GM18505 (cell line): ENCODE data around the gene EHF.

Experiments
- ATAC-seq: cut with Tn5 transposase; IDR thresholded peaks from one replicate; pipeline ENCODE4 v1.9.1; 2021; ENCODE audit not compliant: unreplicated experiment
- POLR2A ChIP-seq: IDR thresholded peaks from 4 replicates; pipeline ENCODE4 v1.6.1; 2011; ENCODE audit warnings: borderline replicate concordance; ENCODE audit not compliant: insufficient read depth, insufficient read length; ENCODE audit errors: extremely low read depth

EHF gene

DNA sequence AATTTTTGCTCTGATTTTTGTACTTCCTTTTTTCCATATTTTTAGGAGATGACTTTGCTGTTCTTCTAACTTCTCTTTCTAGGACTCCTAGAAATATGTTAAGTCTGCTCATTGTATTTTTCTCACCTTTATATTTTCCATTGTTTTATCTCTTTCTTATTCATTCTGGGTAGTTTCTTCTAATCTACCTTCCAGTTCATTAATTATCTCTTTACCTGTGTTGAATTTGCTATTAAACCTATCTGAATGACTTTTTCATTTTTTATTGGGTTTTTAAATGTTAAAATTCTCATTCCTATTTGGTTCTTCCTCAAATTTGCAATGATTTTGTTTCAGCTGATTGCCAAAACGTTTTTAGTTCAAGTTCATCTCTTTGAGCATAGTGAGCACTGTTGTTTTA lies 27.8 kb upstream of the EHF start:
- ATAC-seq, result no peak
- no peak for TF ChIP-seq POLR2A

DNA sequence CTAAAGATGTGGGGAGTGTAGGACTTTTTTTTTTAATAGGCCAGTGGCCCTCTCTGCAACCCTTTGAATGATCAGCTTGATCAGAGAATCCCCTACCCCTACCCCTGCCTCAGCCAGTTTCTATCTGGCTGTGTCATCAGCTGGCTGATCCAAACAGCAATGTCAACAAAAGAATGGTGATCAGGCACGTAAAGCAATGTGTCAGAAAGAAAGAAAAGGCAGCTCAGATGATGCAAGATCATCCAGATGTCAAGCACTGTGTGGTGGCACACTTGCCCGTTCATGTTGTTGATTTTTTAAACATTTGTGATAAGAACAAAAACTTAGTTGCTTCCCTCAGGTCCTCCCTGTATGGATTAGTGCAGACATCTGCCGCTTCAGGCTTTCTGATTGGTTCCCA lies 26.3 kb upstream of the EHF start:
- no peak for ATAC-seq
- TF ChIP-seq POLR2A, result no peak

DNA sequence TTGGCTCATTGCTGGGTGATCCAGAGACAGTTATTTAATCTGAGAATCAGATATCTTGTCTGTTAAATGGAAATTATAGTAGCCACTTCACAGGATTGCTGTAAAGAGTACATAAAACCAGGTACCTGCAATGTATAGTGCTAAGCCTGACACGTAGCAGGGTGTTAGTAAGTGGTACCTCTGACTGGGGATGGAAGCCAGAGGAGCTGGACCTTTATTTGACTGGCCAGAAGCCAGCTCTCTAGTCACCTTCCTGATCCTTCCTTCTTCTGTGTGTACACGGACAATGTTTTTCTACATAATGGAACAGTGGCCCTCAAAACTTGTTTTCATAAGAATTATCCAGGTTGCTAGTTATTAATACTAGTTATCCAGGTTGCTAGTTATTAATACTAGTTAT lies 25.5 kb upstream of the EHF start:
- no peak for ATAC-seq
- TF ChIP-seq POLR2A, result no peak

DNA sequence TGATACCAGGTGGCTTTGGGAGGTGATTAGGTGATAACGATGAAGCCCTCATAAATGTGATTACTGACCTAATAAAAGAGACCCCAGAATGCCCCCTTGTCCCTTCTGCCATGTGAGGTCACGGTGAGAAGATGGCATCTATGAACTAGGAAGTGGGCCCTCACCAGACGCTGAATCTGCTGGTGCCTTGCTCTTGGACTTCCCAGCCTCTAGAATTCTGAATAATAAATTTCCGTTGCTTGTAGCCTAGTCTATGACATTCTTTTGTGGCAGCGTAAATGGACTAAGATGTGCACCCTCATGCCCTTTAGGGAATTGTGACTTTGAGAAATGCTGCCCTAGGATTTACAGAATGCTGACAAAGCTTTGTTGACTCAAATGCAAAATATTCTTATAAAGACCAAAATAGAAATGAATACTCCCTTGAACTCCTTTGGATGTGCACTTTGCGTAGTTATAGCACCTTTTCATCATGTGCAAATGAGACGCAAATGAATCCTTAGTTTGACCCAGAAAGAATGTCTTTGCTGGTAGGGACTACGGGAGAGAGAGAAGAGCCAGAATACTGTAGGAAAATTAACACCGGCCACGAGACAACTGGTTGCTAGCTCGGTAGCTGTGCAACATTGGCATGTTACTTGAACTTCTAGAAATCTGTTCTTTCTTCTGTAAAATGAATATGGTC lies 24.8 kb upstream of the EHF start:
- ATAC-seq, result no peak
- no peak for TF ChIP-seq POLR2A

DNA sequence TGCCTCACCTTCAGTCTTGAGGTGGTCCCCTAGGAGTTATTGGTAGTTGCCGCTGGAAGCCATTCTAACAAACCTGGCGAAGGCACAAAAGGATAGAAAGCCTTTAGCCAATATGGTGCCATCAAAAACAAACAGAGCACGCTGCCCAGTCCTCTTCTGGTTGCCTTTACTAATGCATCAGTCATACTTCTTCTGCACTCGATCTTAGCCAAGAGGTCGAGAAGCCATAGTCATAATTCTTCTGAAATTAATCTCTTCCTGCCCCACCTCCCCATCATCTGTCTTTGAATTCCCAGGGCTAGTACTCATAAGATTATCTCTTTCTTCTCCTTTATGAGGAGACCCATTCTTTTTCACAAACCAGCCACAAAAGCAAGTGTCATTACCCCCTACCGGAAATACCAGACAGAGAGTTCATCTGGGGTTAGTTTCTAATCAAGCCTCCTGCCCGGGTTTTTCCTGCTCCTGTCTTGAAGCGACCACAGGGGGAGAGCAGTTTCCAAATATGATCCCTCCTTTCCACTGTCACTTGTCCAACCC lies 21.4 kb upstream of the EHF start:
- ATAC-seq, result no peak
- TF ChIP-seq POLR2A, result no peak

DNA sequence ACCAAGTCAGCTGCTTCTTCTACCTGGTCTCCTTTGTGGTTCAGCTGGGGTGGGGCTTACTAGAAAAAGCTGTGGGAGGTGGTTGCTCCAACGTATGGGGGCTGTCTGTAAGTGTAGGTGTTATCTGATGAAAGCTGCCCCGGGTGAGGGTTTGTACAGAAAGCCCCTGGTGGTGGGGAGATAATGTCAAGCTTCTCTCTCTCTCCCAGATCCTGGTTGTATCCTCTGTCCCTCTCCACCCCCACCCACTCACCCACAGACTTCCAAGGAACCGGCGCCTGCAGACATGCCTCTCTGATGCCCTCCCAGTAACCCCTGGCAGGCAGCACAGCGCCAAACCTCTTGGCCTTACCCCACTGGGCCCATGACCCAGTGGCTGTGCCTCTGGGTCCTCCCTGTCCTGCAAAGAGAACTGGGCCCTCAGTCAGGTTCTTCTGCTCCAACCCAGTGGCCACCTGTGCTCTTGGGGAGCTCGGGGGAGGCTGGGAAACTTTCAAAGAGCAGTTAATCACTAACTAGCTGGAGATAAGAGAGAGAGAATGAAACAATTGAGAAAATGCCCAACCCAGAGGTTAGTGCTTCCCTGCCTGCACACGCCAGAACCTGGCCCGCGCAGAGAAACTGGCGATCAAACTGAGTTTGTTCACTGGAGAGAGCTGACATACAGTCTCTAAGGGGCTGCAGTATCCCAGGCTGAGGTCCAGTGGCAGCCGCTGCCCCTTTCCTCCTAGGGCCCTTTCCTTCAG lies 20.4 kb upstream of the EHF start:
- no peak for TF ChIP-seq POLR2A
- ATAC-seq, result no peak

DNA sequence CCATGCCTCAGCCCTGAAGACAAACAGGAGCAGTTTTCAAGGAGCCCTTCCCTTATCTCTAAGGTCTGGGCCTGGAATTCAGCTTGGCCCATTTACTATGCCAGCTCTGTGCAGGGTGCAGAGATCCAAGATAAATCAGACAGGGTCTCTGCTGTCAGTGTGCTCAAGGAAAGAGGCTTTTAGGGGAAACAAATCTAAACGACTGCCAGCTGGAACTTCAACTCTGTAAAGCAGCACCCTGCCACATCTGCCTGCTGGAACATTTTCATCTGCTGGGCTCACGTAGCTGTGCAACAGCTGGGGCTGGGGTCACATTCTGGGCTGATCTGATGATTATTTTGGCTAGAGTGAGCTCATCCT lies 19.8 kb upstream of the EHF start:
- no peak for TF ChIP-seq POLR2A
- no peak for ATAC-seq

DNA sequence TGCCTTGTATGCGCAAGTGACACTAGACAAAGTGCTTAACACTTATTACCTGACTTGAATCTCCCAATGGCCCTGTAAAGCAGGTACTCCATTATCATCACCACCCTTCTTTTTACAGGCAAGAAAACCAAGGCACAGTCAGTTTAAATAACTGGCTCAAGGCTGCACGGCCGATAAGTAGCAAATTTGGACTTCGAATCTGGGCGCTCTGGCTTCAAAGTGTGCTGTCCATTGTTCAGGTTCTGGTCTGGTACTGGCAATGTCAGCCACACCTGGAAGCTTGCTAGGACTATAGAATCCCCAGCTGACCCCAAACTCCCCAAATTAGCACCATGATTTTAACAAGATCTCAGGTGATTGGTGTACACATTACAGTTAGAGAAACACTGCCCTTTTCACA lies 19.3 kb upstream of the EHF start:
- ATAC-seq, result no peak
- no peak for TF ChIP-seq POLR2A

DNA sequence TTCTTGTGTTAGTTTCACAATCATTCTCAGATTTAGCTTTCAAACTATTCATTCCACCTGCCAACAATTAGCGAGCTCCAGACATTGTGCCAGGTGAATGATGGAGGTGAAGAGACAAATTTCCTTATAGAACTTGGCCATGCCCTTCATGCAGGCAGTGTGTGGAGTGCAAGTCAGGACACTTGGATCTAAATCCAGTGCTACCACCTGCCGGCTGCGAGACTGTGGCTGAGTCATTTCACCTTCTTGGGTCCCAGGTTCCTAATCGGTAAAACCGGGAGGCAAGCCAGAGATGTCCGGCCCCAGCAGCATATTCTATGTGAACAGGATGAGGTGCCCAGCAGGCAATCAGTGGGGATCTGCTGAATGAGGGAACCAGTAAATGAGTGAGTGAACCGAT lies 18.6 kb upstream of the EHF start:
- no peak for TF ChIP-seq POLR2A
- no peak for ATAC-seq

DNA sequence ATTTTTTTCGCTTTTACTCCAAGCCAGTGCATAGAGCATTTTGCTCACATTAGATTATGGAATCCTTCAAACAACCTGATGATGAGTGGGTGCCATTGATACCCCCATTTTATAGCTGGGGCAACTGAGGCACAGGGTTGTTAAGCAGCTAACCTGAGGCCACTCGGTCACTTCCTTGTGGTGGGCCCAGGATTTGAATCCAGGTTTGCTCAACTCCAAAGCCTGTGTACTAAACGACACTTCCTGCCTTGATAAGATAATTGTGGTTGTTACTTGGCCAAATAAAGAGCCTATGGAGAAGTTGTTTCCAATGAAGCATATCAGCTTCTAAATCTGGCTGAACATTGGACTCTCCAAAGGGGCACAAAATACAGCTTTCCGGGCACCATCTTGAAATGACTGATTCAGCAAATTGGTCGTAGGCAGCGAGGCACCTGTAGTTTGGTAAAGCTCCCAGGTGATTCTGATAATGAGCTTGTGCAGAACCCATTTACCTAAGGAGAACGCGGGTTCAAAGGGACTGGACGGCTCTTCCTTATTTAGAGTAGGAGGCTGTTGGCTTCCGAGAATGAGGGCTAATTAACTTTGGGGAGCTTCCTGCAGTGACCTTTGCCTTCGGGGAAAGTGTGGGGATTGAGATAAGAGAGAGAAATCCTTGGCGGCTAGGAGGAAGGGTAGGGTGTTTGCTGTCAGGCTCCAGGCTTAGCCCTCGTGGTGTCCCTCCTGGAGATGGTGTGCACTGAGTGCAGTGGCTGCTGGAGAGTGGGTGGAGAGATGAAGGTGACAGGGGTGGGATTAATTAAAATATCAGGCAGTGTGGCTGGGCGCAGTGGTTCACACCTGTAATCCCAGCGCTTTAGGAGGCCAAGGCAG lies 17.5 kb upstream of the EHF start:
- no peak for ATAC-seq
- TF ChIP-seq POLR2A, result no peak

DNA sequence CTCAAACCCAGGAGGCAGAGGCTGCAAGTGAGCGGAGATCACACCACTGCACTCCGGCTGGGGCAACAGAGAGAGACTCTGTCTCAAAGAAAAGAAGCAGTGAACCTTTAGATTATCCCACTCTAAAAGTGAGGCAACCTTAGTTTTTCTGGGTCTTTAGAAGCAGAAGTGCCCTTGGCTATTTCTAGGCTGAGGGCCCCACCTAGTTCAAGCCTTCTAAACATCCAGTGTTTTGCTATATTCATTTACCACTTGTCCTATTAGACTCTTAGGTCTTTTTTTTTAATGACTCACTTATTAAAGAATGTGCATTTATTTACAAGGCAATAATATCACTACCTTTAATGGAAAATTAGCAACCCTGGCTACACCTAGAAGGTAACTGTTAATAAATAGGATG lies 16.7 kb upstream of the EHF start:
- ATAC-seq, result no peak
- no peak for TF ChIP-seq POLR2A

DNA sequence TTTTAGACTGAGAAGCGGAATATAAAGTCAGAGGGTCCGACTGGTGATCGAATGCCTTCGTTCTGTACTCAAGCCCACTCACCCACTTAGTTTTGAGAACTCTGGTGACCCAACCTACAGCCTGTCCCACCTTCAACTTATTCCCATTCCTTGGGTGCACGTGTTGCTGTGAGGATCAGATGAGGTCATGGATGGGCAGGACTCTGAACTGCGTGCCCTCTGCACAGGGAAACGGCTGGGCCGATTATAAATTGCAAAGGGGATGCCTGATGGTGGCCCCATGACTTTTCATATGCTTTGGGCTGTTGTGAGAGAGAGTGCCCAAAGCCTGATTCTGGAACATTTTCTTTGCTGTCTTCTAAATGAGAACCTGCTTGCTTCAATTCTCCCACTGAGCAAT lies 16.0 kb upstream of the EHF start:
- no peak for ATAC-seq
- TF ChIP-seq POLR2A, result no peak
